Measurements from ENCODE around the gene TMEM247. TPM values are rescaled to one million over a fixed set of nuclear protein-coding genes. Genes with fewer than 3 reads are reported as not detected.

Gene TMEM247
- total and polyA plus RNA-seq, 2 donors (not counting 1 experiment from before 2014, with no cell fraction given): not detected

DNA sequence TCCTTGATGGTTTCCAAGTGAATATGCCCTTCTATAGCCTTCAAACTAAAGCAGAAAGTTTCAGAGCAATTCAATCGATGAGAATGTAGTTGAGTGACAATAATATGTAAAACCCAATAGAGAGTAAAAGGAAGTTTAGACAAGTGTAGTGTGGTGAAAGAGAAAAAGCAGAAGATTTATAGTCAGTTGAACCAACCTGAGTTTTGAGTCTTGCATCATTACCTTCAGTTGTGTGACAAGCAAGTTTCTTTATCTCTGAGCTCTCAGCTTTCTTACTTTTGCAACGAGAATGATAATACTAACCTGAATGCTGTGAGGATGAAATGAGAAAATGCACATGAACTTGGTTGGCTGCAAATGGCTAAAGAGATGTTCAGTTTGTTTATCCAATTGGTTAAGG lies 40.6 kb upstream of the TMEM247 start:
- no peaks in the 10 kb centered on the region for H3K36me3 ChIP-seq (ENCODE audit: control insufficient read depth, insufficient read depth, low read length)

DNA sequence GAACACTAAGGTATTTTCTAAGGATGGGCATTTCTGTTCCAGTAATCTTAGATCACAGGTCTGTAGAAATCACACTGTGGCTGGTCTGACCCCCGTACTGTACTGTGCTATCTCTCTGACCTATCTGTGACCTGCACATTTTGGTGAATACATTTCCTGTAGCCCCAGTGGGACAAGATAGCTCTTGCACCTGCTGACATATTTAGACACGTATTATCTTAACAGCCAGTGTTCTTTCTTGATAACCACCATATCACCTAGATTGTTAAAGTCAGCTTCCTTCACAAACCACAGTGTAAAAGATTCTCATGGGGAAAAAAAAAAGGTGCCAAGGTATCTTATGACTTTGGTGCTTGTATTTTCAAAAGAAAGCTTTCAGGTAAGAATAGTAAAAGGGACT lies 39.8 kb upstream of the TMEM247 start:
- Histone ChIP-seq H4K20me1 (ENCODE audit: control insufficient read depth, extremely low read depth, insufficient read depth, low read length) (no peaks in the 10 kb centered on the region), H3K4me1 (ENCODE audit: control insufficient read depth, extremely low read depth, insufficient read depth, low read length) (peaks cover 1% of the 10 kb centered on the region), H3K9ac (ENCODE audit: insufficient read depth, low read length) (no peak overlapping the region), H3K27me3 (ENCODE audit: control insufficient read depth, insufficient read depth, low read length) (no peaks in the 10 kb centered on the region), H3K36me3 (ENCODE audit: control insufficient read depth, insufficient read depth, low read length) (no peaks in the 10 kb centered on the region), H3K9me3 (ENCODE audit: control insufficient read depth, insufficient read depth, low read depth, low read length) (no peaks in the 10 kb centered on the region), H3K27ac (ENCODE audit: insufficient read depth, low read length) (no peak overlapping the region), H3K4me2 (ENCODE audit: extremely low read depth, insufficient read depth, low read length) (no peak overlapping the region), H2AFZ (ENCODE audit: low read length) (no peak overlapping the region), H3K79me2 (ENCODE audit: control insufficient read depth, insufficient read depth, low read length) (no peaks in the 10 kb centered on the region), H3K4me3 (replicated peaks in 1 of 4; ENCODE audit: control extremely low read depth in 1 of 4, insufficient read depth in 1 of 4, low read depth in 3 of 4, low read length in 4 of 4) (no peak overlapping the region)
- no peak for DNase-seq (ENCODE audit: low read depth in 2 of 2)
- no peak for TF ChIP-seq EZH2 (IDR thresholded peaks at IDR 0.05; ENCODE audit: low read length, missing control alignments)
- TF ChIP-seq, protein P1, sequence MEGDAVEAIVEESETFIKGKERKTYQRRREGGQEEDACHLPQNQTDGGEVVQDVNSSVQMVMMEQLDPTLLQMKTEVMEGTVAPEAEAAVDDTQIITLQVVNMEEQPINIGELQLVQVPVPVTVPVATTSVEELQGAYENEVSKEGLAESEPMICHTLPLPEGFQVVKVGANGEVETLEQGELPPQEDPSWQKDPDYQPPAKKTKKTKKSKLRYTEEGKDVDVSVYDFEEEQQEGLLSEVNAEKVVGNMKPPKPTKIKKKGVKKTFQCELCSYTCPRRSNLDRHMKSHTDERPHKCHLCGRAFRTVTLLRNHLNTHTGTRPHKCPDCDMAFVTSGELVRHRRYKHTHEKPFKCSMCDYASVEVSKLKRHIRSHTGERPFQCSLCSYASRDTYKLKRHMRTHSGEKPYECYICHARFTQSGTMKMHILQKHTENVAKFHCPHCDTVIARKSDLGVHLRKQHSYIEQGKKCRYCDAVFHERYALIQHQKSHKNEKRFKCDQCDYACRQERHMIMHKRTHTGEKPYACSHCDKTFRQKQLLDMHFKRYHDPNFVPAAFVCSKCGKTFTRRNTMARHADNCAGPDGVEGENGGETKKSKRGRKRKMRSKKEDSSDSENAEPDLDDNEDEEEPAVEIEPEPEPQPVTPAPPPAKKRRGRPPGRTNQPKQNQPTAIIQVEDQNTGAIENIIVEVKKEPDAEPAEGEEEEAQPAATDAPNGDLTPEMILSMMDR (conservative IDR thresholded peaks at IDR 0.05 in 1 of 2, IDR thresholded peaks at IDR 0.05 in 1 of 2; ENCODE audit: low read depth in 1 of 2, low read length in 2 of 2): no peak

More for the DNA sequence above, 40.6 kb upstream of the TMEM247 start:
- no peak for DNase-seq (ENCODE audit: low read depth in 2 of 2)
- Histone ChIP-seq H2AFZ (ENCODE audit: low read length) (no peak overlapping the region), H3K4me1 (ENCODE audit: control insufficient read depth, extremely low read depth, insufficient read depth, low read length) (peaks cover 5% of the 10 kb centered on the region), H3K27me3 (ENCODE audit: control insufficient read depth, insufficient read depth, low read length) (no peaks in the 10 kb centered on the region), H3K9ac (ENCODE audit: insufficient read depth, low read length) (no peak overlapping the region), H3K4me3 (replicated peaks in 1 of 4; ENCODE audit: control extremely low read depth in 1 of 4, insufficient read depth in 1 of 4, low read depth in 3 of 4, low read length in 4 of 4) (no peak overlapping the region), H3K9me3 (ENCODE audit: control insufficient read depth, insufficient read depth, low read depth, low read length) (no peaks in the 10 kb centered on the region), H3K27ac (ENCODE audit: insufficient read depth, low read length) (no peak overlapping the region), H4K20me1 (ENCODE audit: control insufficient read depth, extremely low read depth, insufficient read depth, low read length) (no peaks in the 10 kb centered on the region), H3K79me2 (ENCODE audit: control insufficient read depth, insufficient read depth, low read length) (no peaks in the 10 kb centered on the region), H3K4me2 (ENCODE audit: extremely low read depth, insufficient read depth, low read length) (no peak overlapping the region)
- TF ChIP-seq, protein P1 (conservative IDR thresholded peaks at IDR 0.05 in 1 of 2, IDR thresholded peaks at IDR 0.05 in 1 of 2; ENCODE audit: low read depth in 1 of 2, low read length in 2 of 2): no peak

DNA sequence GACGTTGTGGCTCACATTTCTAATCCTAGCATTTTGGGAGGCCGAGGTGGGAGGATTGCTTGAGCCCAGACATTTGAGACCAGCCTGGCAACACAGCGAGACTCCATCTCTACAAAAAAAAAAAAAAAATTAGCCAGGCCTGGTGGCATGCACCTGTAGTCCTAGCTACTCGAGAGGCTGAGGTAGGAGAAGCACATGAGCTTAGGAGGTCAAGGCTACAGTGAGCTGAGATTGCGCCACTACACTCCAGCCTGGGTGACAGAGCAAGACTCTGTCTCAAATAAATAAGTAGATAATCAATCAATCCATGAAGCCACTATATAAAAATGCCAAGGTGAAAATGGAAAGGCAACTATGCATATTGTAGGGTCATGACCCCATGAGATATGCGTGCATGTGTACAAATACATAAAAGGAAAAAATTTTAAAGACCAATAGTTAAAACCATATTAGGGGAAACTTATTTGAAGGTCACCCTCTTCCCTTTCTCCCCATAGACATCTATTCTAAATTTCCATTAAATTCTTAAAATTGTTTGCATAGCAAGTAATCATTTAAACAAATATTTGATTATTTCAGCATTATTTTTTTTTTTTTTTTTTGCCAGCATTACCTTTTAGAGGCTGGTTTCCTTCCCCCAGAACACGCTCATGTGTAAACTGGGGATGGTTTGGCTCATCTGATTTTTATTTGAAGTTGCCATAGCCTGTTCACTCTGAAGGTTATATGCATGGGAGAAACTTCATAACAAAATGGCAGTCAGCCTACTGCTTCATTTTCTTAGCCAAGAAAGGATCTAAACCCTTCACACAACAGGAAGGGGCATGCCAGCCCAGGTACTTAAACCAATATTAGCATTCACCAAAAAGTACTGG lies 37.3 kb upstream of the TMEM247 start:
- Histone ChIP-seq H2AFZ (ENCODE audit: low read length) (no peak overlapping the region), H3K36me3 (ENCODE audit: control insufficient read depth, insufficient read depth, low read length) (no peaks in the 10 kb centered on the region), H3K9me3 (ENCODE audit: control insufficient read depth, insufficient read depth, low read depth, low read length) (no peaks in the 10 kb centered on the region), H4K20me1 (ENCODE audit: control insufficient read depth, extremely low read depth, insufficient read depth, low read length) (no peaks in the 10 kb centered on the region), H3K27me3 (ENCODE audit: control insufficient read depth, insufficient read depth, low read length) (no peaks in the 10 kb centered on the region), H3K4me1 (ENCODE audit: control insufficient read depth, extremely low read depth, insufficient read depth, low read length) (peaks cover 2% of the 10 kb centered on the region), H3K4me2 (ENCODE audit: extremely low read depth, insufficient read depth, low read length) (no peak overlapping the region), H3K27ac (ENCODE audit: insufficient read depth, low read length) (no peak overlapping the region), H3K79me2 (ENCODE audit: control insufficient read depth, insufficient read depth, low read length) (no peaks in the 10 kb centered on the region), H3K9ac (ENCODE audit: insufficient read depth, low read length) (no peak overlapping the region), H3K4me3 (replicated peaks in 1 of 4; ENCODE audit: control extremely low read depth in 1 of 4, insufficient read depth in 1 of 4, low read depth in 3 of 4, low read length in 4 of 4) (no peak overlapping the region)
- DNase-seq (ENCODE audit: low read depth in 2 of 2): no peak
- TF ChIP-seq EZH2 (IDR thresholded peaks at IDR 0.05; ENCODE audit: low read length, missing control alignments): no peak
- TF ChIP-seq, protein P1 (conservative IDR thresholded peaks at IDR 0.05 in 1 of 2, IDR thresholded peaks at IDR 0.05 in 1 of 2; ENCODE audit: low read depth in 1 of 2, low read length in 2 of 2): no peak
